ENCODE measurements around the gene INO80.
A peak's percentile ranks its signal among the peaks of the same experiment; 100 is the strongest.
"Not testable (repeated sequence)": the region's sequence is repeated elsewhere in the genome, so short reads cannot be mapped to it uniquely, and the experiment has no call there.

Gene INO80

GRCh38 chr15:41115652-41116115, 396 bp downstream of the INO80 start:
- peak; percentile 12 for DNase-seq (ENCODE audit: low read depth)

GRCh38 chr15:41115161-41115651, 874 bp downstream of the INO80 start:
- peak; percentile 8 for DNase-seq (ENCODE audit: low read depth)

GRCh38 chr15:41106947-41107346, 9.1 kb downstream of the INO80 start:
- no peak for DNase-seq (ENCODE audit: low read depth)

GRCh38 chr15:41105348-41106334, 10.4 kb downstream of the INO80 start:
- DNase-seq (ENCODE audit: low read depth), result no peak

- DNase-seq (ENCODE audit: low read depth), result no peak
Observed at GRCh38 chr15:41104234-41104633, 11.8 kb downstream of the INO80 start.

GRCh38 chr15:41102854-41103253, 13.2 kb downstream of the INO80 start:
- no peak for DNase-seq (ENCODE audit: low read depth)

GRCh38 chr15:41096178-41096577, 19.9 kb downstream of the INO80 start:
- no peak for DNase-seq (ENCODE audit: low read depth)

- DNase-seq (ENCODE audit: low read depth), result no peak
Observed at GRCh38 chr15:41085029-41085428, 31.1 kb downstream of the INO80 start.

GRCh38 chr15:41080144-41080543, 35.9 kb downstream of the INO80 start:
- DNase-seq (ENCODE audit: low read depth), result no peak

- DNase-seq (ENCODE audit: low read depth), result no peak
Observed at GRCh38 chr15:41079717-41080116, 36.4 kb downstream of the INO80 start.

GRCh38 chr15:41078879-41079278, 37.2 kb downstream of the INO80 start:
- DNase-seq (ENCODE audit: low read depth), result not testable (repeated sequence)

- no peak for DNase-seq (ENCODE audit: low read depth)
Observed at GRCh38 chr15:41078125-41078524, 38.0 kb downstream of the INO80 start.

GRCh38 chr15:41073028-41073427, 43.1 kb downstream of the INO80 start:
- DNase-seq (ENCODE audit: low read depth), result no peak

GRCh38 chr15:41072013-41072412, 44.1 kb downstream of the INO80 start:
- no peak for DNase-seq (ENCODE audit: low read depth)

- no peak for DNase-seq (ENCODE audit: low read depth)
Observed at GRCh38 chr15:41066516-41066915, 49.6 kb downstream of the INO80 start.

GRCh38 chr15:41061667-41062066, 54.4 kb downstream of the INO80 start:
- no peak for DNase-seq (ENCODE audit: low read depth)

- no peak for DNase-seq (ENCODE audit: low read depth)
Observed at GRCh38 chr15:41060505-41060904, 55.6 kb downstream of the INO80 start.

- no peak for DNase-seq (ENCODE audit: low read depth)
Observed at GRCh38 chr15:41056810-41057209, 59.3 kb downstream of the INO80 start.

GRCh38 chr15:41055706-41056105, 60.4 kb downstream of the INO80 start:
- DNase-seq (ENCODE audit: low read depth), result no peak

GRCh38 chr15:41051139-41051538, 64.9 kb downstream of the INO80 start:
- DNase-seq (ENCODE audit: low read depth), result no peak

- DNase-seq (ENCODE audit: low read depth), result no peak
Observed at GRCh38 chr15:41048852-41049251, 67.2 kb downstream of the INO80 start.

- DNase-seq (ENCODE audit: low read depth), result no peak
Observed at GRCh38 chr15:41048397-41048796, 67.7 kb downstream of the INO80 start.

GRCh38 chr15:41047474-41047873, 68.6 kb downstream of the INO80 start:
- no peak for DNase-seq (ENCODE audit: low read depth)

All from HS-27A (cell line).